HG03159 (cell line): ENCODE data around the gene NCR2.

ENCODE experiments used
- ATAC-seq: cut with Tn5 transposase; IDR thresholded peaks from one replicate; pipeline ENCODE4 v1.9.1; 2021; ENCODE audit warnings: mild to moderate bottlenecking, moderate library complexity; ENCODE audit not compliant: unreplicated experiment

NCR2 gene

GRCh38 chr6:41392246-41392645 lies 56.8 kb downstream of the NCR2 start:
- no peak for ATAC-seq

GRCh38 chr6:41396335-41396734 lies 60.9 kb downstream of the NCR2 start:
- ATAC-seq, result no peak

GRCh38 chr6:41399424-41399823 lies 64.0 kb downstream of the NCR2 start:
- no peak for ATAC-seq
